ENCODE data around the gene MINDY1.

GRCh38 chr1:150955280-150955679 lies 51.4 kb downstream of the MINDY1 start:
- TF ChIP-seq POLR2AphosphoS5 (IDR thresholded peaks at IDR 0.05) (no peak), POLR2A (IDR thresholded peaks at IDR 0.05) (no peak)

Data from breast epithelium (tissue), 3 donors.